Mesenchymal stem cell (in vitro differentiated cells and primary cell): ENCODE data around the gene B3GALT6.

Experiments used
- DNase-seq: peaks from one replicate; pipeline ENCODE4 v3.0.0-alpha.2; 2013
- H2AFZ ChIP-seq: one replicate; pipeline ENCODE4 v1.6.1; 2013; ENCODE audit warnings: low read depth, mild to moderate bottlenecking, control low read depth, inconsistent platforms, low read length, moderate library complexity
- H2AK5ac ChIP-seq: 2 replicates; pipeline ENCODE4 v1.6.1; 2013; ENCODE audit warnings: low read length, moderate library complexity, mild to moderate bottlenecking, inconsistent platforms; ENCODE audit not compliant: severe bottlenecking
- H2BK120ac ChIP-seq: one replicate; pipeline ENCODE4 v1.6.1; 2013; ENCODE audit warnings: low read depth, mild to moderate bottlenecking, inconsistent platforms, low read length, moderate library complexity
- H2BK12ac ChIP-seq, 2 experiments: one replicate each; pipeline ENCODE4 v1.6.1; 2013; ENCODE audit warnings: inconsistent platforms in 2 of 2, low read length in 2 of 2, mild to moderate bottlenecking in 2 of 2, moderate library complexity in 2 of 2, control low read depth in 1 of 2
- H2BK15ac ChIP-seq: one replicate; pipeline ENCODE4 v1.6.1; 2013; ENCODE audit warnings: mild to moderate bottlenecking, low read depth, inconsistent platforms; ENCODE audit not compliant: poor library complexity, severe bottlenecking
- H2BK5ac ChIP-seq: 2 replicates; pipeline ENCODE4 v1.6.1; 2013; ENCODE audit warnings: low read depth, mild to moderate bottlenecking, low read length, control low read depth, inconsistent platforms; ENCODE audit not compliant: poor library complexity, severe bottlenecking
- H3K14ac ChIP-seq, 2 experiments: one replicate each; pipeline ENCODE4 v1.6.1; 2013; ENCODE audit warnings: inconsistent platforms in 2 of 2, low read length in 2 of 2, control low read depth in 1 of 2, mild to moderate bottlenecking in 1 of 2, moderate library complexity in 1 of 2
- H3K18ac ChIP-seq, 2 experiments: one replicate each; pipeline ENCODE4 v1.6.1; 2013; ENCODE audit warnings: inconsistent platforms in 2 of 2, low read length in 2 of 2, control low read depth in 1 of 2, low read depth in 1 of 2, mild to moderate bottlenecking in 1 of 2
- H3K23ac ChIP-seq, 2 experiments: one replicate each; pipeline ENCODE4 v1.6.1; 2013; ENCODE audit warnings: inconsistent platforms in 2 of 2, low read length in 2 of 2, mild to moderate bottlenecking in 2 of 2, moderate library complexity in 2 of 2, control low read depth in 1 of 2
- H3K27ac ChIP-seq: 2 replicates; pipeline ENCODE4 v1.5.1; 2013; ENCODE audit warnings: mild to moderate bottlenecking, moderate library complexity, low read length, control low read depth, inconsistent platforms; ENCODE audit not compliant: poor library complexity, severe bottlenecking
- H3K27me3 ChIP-seq, 2 experiments: 2 replicates each; pipeline versions ENCODE4 v1.6.1 to v1.7.0; 2013; ENCODE audit warnings: low read length in 2 of 2, mild to moderate bottlenecking in 2 of 2, moderate library complexity in 2 of 2, control low read depth in 1 of 2, inconsistent platforms in 1 of 2; ENCODE audit not compliant: control insufficient read depth in 1 of 2, insufficient read depth in 1 of 2
- H3K36me3 ChIP-seq, 2 experiments: 2 replicates each; pipeline versions ENCODE4 v1.6.1 to v1.7.0; 2013; ENCODE audit warnings: low read length in 2 of 2, control low read depth in 1 of 2, inconsistent platforms in 1 of 2, low read depth in 1 of 2, mild to moderate bottlenecking in 1 of 2; ENCODE audit not compliant: insufficient read depth in 2 of 2, control insufficient read depth in 1 of 2
- H3K4ac ChIP-seq, 2 experiments: one replicate each; pipeline ENCODE4 v1.6.1; 2013; ENCODE audit warnings: inconsistent platforms in 2 of 2, low read length in 2 of 2, mild to moderate bottlenecking in 2 of 2, moderate library complexity in 2 of 2, control low read depth in 1 of 2, low read depth in 1 of 2
- H3K4me1 ChIP-seq: 2 replicates; pipeline ENCODE4 v1.6.1; 2013; ENCODE audit warnings: low read depth, low read length, control low read depth; ENCODE audit not compliant: control insufficient read depth, insufficient read depth
- H3K4me2 ChIP-seq: 2 replicates; pipeline ENCODE4 v1.6.1; 2013; ENCODE audit warnings: low read length, mild to moderate bottlenecking, inconsistent platforms; ENCODE audit not compliant: poor library complexity, severe bottlenecking
- H3K4me3 ChIP-seq, 2 experiments: 2 replicates each; pipeline versions ENCODE4 v1.5.1 to v1.7.0; 2013; ENCODE audit warnings: low read length in 2 of 2, mild to moderate bottlenecking in 2 of 2, control low read depth in 1 of 2, low read depth in 1 of 2; ENCODE audit not compliant: insufficient read depth in 1 of 2
- H3K79me1 ChIP-seq: replicated peaks from 2 replicates; pipeline ENCODE4 v1.6.1; 2013; ENCODE audit warnings: mild to moderate bottlenecking, control low read depth, low read length, inconsistent platforms; ENCODE audit not compliant: poor library complexity, severe bottlenecking
- H3K9ac ChIP-seq: 2 replicates; pipeline ENCODE4 v1.7.0; 2013; ENCODE audit warnings: mild to moderate bottlenecking, low read length, moderate library complexity
- H3K9me3 ChIP-seq: 2 replicates; pipeline ENCODE4 v1.7.0; 2013; ENCODE audit warnings: mild to moderate bottlenecking, low read length; ENCODE audit not compliant: control insufficient read depth
- H4K8ac ChIP-seq: one replicate; pipeline ENCODE4 v1.6.1; 2013; ENCODE audit warnings: inconsistent platforms, mild to moderate bottlenecking, low read length, moderate library complexity
- H4K91ac ChIP-seq: one replicate; pipeline ENCODE4 v1.6.1; 2013; ENCODE audit warnings: mild to moderate bottlenecking, low read length, inconsistent platforms
- WGBS: methylation state at CpG from one replicate; pipeline ENCODE4 v1.1.7; 2013; ENCODE audit warnings: mixed read lengths; 5-methylcytosine and 5-hydroxymethylcytosine counted together

Gene B3GALT6

DNA sequence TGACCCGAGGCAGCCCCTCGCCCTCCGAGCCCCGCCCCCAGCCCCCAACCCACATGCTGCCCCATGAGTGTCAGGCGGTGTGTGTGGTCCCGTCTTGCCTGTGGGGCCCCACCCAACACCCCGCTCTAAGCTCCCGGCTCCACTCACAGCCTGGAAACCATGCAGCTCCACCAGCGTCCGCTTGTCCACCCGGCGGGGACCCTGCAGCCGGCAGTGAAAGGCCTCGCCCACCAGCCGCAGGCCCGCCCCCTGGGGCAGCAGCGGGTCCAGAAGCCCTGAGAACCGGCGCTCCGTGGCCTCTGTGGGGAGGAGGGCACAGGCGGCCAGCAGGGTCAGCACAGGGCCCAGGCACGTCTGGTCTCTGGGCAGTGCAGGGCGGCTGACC, 11.8 kb downstream of the B3GALT6 start:
- Histone ChIP-seq H2BK15ac (no peak overlapping the region), H2BK120ac (no peak overlapping the region), H3K23ac (no peak overlapping the region), H3K27me3 (peaks cover 6 to 35% of the 10 kb centered on the region in 2 experiments), H3K18ac (no peak overlapping the region), H3K27ac (no peak overlapping the region), H3K14ac (no peak overlapping the region), H2BK5ac (no peak overlapping the region), H3K79me1 (peaks cover 2% of the 10 kb centered on the region), H4K8ac (no peak overlapping the region), H2AK5ac (no peak overlapping the region), H3K36me3 (peaks cover 0 to 33% of the 10 kb centered on the region in 2 experiments), H3K4me1 (peaks cover 43% of the 10 kb centered on the region), H3K4me3 (no peak overlapping the region), H3K9ac (no peak overlapping the region), H3K9me3 (no peaks in the 10 kb centered on the region), H3K4ac (no peak overlapping the region), H4K91ac (no peak overlapping the region), H2AFZ (no peak overlapping the region), H2BK12ac (no peak overlapping the region), H3K4me2 (no peak overlapping the region)
- WGBS, result 74% methylated on average over 23 of the region's 23 CpGs
- no peak for DNase-seq

DNA sequence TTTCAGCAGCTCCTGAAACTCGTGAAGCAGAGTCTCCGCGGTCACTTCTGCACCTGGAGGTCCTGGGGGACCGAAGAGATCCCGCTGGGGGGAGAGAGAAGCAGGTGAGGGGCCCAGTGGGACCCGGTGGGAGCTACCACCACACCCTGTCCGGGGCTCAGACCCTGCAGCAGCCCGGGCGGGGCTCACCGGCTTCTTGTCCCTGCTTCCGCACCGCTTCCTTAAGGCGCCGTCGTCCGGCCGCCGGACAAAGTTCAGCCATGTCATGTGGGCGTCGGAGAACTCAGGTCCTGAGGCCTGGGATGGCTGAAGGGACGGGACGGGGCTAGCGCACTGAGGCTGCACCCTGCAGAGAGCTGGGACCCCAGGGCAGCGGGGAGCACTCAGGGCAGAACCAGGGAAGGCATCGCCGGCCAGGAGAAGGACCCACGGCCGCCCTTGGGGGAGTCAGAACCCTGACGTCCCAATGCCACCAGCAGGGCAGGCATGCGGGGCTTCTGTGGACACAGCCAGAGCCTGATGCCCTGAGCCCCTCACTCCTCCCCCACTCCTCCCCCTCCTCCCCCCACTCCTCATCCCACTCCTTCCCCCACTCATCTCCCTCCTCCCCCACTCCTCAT, 12.3 kb downstream of the B3GALT6 start:
- H3K27ac ChIP-seq, result no peak overlapping the region
- DNase-seq, result no peak
- H3K4ac ChIP-seq, result no peak overlapping the region
- no peak overlapping the region for H2AK5ac ChIP-seq
- no peak overlapping the region for H4K91ac ChIP-seq
- H3K4me1 ChIP-seq, result peaks cover 43% of the 10 kb centered on the region
- no peak overlapping the region for H3K4me2 ChIP-seq
- 82% methylated on average over 28 of the region's 30 CpGs for WGBS
- H3K9ac ChIP-seq, result no peak overlapping the region
- peaks cover 0 to 32% of the 10 kb centered on the region in 2 experiments for H3K36me3 ChIP-seq
- H3K9me3 ChIP-seq, result no peaks in the 10 kb centered on the region
- H3K18ac ChIP-seq, result no peak overlapping the region
- H3K27me3 ChIP-seq, result peaks cover 6 to 30% of the 10 kb centered on the region in 2 experiments
- H2BK15ac ChIP-seq, result no peak overlapping the region
- peaks cover 2% of the 10 kb centered on the region for H3K79me1 ChIP-seq
- no peak overlapping the region for H2BK120ac ChIP-seq
- no peak overlapping the region for H3K4me3 ChIP-seq
- H3K14ac ChIP-seq, result no peak overlapping the region
- no peak overlapping the region for H2BK12ac ChIP-seq
- H2AFZ ChIP-seq, result no peak overlapping the region
- H2BK5ac ChIP-seq, result no peak overlapping the region
- no peak overlapping the region for H3K23ac ChIP-seq
- H4K8ac ChIP-seq, result no peak overlapping the region

DNA sequence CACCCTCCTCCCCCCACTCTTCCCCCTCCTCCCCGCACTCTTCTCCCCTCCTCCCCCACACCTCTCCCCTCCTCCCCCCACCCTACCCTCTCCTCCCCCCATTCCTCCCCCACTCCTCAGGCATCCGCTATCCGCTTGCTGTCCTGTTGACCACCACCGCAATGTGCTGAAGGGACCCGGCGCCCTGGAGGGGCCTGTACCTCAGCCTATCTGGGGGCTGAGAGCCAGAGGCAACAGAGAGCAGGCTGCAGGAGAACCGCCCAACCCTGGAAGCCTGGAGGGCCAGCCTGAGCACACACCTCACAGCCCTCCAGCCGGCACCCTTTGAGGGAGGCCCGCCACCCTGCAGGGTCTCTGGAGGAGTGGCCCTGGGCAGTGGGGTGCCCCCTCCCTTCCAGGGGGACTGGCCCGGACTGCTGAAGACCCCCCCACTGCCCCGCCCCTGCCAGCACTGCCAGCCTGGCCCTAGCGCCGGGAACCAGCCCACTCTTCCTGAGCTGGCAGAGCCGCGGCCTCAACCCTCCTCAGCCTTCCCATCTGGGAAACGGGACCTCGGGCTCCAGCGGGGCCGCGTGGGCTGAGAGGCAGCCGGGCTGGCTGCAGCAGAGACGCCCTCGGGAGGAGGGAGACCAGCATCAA, 13.3 kb downstream of the B3GALT6 start:
- H2AK5ac ChIP-seq, result no peak overlapping the region
- peaks cover 6% of the 10 kb centered on the region for H3K79me1 ChIP-seq
- H2BK120ac ChIP-seq, result no peak overlapping the region
- peaks cover 34% of the 10 kb centered on the region for H3K4me1 ChIP-seq
- no peaks in the 10 kb centered on the region for H3K9me3 ChIP-seq
- H3K9ac ChIP-seq, result no peak overlapping the region
- no peak overlapping the region for H4K8ac ChIP-seq
- no peak overlapping the region for H2AFZ ChIP-seq
- H3K4me3 ChIP-seq, result no peak overlapping the region
- no peak overlapping the region for H2BK15ac ChIP-seq
- H4K91ac ChIP-seq, result no peak overlapping the region
- DNase-seq, result no peak
- peaks cover 6 to 20% of the 10 kb centered on the region in 2 experiments for H3K27me3 ChIP-seq
- peaks cover 0 to 32% of the 10 kb centered on the region in 2 experiments for H3K36me3 ChIP-seq
- H3K27ac ChIP-seq, result no peak overlapping the region
- no peak overlapping the region for H3K4me2 ChIP-seq
- 87% methylated on average over 22 of the region's 23 CpGs for WGBS
- H3K14ac ChIP-seq, result no peak overlapping the region
- no peak overlapping the region for H3K23ac ChIP-seq
- H2BK5ac ChIP-seq, result no peak overlapping the region
- H3K4ac ChIP-seq, result no peak overlapping the region
- H2BK12ac ChIP-seq, result no peak overlapping the region
- H3K18ac ChIP-seq, result no peak overlapping the region

DNA sequence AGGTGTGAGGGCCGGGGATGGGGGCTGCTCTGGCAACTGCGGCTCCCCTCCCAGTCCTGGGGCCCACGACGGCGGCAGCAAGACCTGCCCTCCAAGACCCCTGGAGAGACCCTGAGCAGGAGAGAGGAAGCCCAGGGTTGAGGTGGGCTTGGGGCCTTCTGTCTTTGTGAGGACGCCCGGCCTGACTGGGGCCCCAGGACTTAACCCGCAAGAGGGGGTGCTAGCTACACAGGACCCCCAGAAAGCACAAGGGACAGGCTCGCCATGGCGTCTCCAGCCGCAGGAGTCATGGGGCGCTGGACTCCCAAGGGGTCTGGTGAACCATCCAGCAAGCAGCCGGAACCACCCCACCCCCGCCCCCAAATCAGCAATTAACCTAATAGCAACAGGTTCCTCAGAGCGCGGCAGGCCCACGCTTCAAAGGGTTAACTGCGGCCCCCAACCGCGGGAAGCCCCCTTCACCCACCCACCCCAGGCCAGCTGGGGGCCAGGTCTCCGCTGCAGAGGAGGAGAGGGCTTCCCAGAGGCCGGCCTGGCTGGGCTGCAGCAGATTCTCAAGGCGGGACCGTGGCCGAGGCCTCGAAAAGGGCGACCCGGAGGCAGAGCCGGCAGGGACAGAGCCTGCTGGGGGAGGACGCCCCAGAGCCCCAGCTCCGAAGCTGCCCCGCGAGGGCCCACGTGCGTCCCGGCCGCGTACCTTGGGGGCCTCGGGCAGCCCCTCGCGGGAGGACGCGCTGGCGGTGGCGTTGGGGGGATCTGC, 14.0 kb downstream of the B3GALT6 start:
- peak overlapping the region; percentile 62 for H3K4me2 ChIP-seq
- H2BK12ac ChIP-seq, result peak overlapping the region; percentile 54 to 55
- H3K9me3 ChIP-seq, result no peaks in the 10 kb centered on the region
- peaks cover 6 to 20% of the 10 kb centered on the region in 2 experiments for H3K27me3 ChIP-seq
- H3K4me1 ChIP-seq, result peaks cover 36% of the 10 kb centered on the region
- H4K91ac ChIP-seq, result peak overlapping the region; percentile 39
- H2BK5ac ChIP-seq, result no peak overlapping the region
- peak overlapping the region in 1 of 2 experiments; percentile 86 for H3K14ac ChIP-seq
- peak overlapping the region in 1 of 2 experiments; percentile 84 for H3K23ac ChIP-seq
- no peak overlapping the region for H2BK120ac ChIP-seq
- peaks cover 0 to 38% of the 10 kb centered on the region in 2 experiments for H3K36me3 ChIP-seq
- H2AFZ ChIP-seq, result no peak overlapping the region
- H3K4me3 ChIP-seq, result no peak overlapping the region
- no peak overlapping the region for H2AK5ac ChIP-seq
- H3K4ac ChIP-seq, result peak overlapping the region in 1 of 2 experiments; percentile 64
- H3K79me1 ChIP-seq, result peaks cover 10% of the 10 kb centered on the region
- H4K8ac ChIP-seq, result peak overlapping the region; percentile 54
- no peak for DNase-seq
- H3K27ac ChIP-seq, result no peak overlapping the region
- H2BK15ac ChIP-seq, result peak overlapping the region; percentile 89
- no peak overlapping the region for H3K9ac ChIP-seq
- peak overlapping the region; percentile 62 to 82 for H3K18ac ChIP-seq
- 54% methylated on average over 37 of the region's 45 CpGs for WGBS
